Osteocyte (in vitro differentiated cells): ENCODE data around the gene FOXJ3. TPM values are rescaled to one million over a fixed set of nuclear protein-coding genes. Genes with fewer than 3 reads are reported as not detected.

Experiments used
- DNase-seq: peaks from one replicate; pipeline ENCODE4 v3.0.0; 2021; ENCODE audit warnings: mixed read lengths; ENCODE audit not compliant: unreplicated experiment; ENCODE audit errors: extremely low spot score
- H3K27ac Mint-ChIP-seq: one replicate; pipeline ENCODE4 v1.8.0; 2021; ENCODE audit warnings: mild to moderate bottlenecking, mixed read lengths; ENCODE audit not compliant: unreplicated experiment
- H3K27me3 Mint-ChIP-seq: one replicate; pipeline ENCODE4 v1.8.0; 2021; ENCODE audit warnings: mixed read lengths; ENCODE audit not compliant: unreplicated experiment
- H3K36me3 Mint-ChIP-seq: one replicate; pipeline ENCODE4 v1.8.0; 2021; ENCODE audit warnings: mixed read lengths; ENCODE audit not compliant: unreplicated experiment
- H3K4me1 Mint-ChIP-seq: one replicate; pipeline ENCODE4 v1.8.0; 2021; ENCODE audit warnings: mixed read lengths; ENCODE audit not compliant: unreplicated experiment
- H3K4me3 Mint-ChIP-seq: one replicate; pipeline ENCODE4 v1.8.0; 2021; ENCODE audit warnings: mild to moderate bottlenecking, moderate library complexity, mixed read lengths; ENCODE audit not compliant: unreplicated experiment
- H3K9me3 Mint-ChIP-seq: one replicate; pipeline ENCODE4 v1.8.0; 2021; ENCODE audit warnings: mixed read lengths; ENCODE audit not compliant: unreplicated experiment
- total RNA-seq: library from RNA; stranded (reverse); gene quantifications from 2 replicates; pipeline ENCODE4 v1.2.1, GENCODE V29; 2021
- TF ChIP-seq, protein P1 (sequence below): fragments of 200-600 bp; sonication (generic); IDR thresholded peaks from 2 replicates; pipeline ENCODE4 v1.5.0; 2021; ENCODE audit warnings: antibody characterized with exemption, mild to moderate bottlenecking, moderate library complexity

Gene FOXJ3
- total RNA-seq, 1 donor from 2014 or later, result 34.6 TPM

DNA sequence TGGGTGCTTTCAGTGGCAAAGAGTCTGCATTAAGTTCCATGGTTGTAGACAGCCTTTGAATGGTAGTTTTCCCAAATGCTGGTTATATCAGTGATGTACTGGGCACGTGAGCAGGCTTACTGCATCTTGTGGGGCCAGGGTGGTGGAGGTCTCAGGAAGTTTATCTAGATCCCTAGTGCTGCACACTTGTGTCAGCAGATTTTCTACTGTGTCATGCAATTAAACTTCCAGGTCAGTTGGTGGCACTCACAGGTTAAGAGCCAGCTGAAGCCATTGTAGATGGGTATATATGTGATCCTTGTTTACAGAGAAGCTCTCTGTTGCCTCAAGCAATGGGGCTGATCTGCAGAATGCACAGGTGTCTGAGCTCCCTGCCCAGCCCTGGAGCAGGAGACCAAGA lies 33.0 kb downstream of the FOXJ3 start:
- no peak for DNase-seq
- TF ChIP-seq, protein P1, sequence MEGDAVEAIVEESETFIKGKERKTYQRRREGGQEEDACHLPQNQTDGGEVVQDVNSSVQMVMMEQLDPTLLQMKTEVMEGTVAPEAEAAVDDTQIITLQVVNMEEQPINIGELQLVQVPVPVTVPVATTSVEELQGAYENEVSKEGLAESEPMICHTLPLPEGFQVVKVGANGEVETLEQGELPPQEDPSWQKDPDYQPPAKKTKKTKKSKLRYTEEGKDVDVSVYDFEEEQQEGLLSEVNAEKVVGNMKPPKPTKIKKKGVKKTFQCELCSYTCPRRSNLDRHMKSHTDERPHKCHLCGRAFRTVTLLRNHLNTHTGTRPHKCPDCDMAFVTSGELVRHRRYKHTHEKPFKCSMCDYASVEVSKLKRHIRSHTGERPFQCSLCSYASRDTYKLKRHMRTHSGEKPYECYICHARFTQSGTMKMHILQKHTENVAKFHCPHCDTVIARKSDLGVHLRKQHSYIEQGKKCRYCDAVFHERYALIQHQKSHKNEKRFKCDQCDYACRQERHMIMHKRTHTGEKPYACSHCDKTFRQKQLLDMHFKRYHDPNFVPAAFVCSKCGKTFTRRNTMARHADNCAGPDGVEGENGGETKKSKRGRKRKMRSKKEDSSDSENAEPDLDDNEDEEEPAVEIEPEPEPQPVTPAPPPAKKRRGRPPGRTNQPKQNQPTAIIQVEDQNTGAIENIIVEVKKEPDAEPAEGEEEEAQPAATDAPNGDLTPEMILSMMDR, result no peak
- no peak overlapping the region for H3K4me3 Mint-ChIP-seq
- peaks cover 26% of the 10 kb centered on the region for H3K36me3 Mint-ChIP-seq
- no peaks in the 10 kb centered on the region for H3K27me3 Mint-ChIP-seq
- H3K27ac Mint-ChIP-seq, result no peak overlapping the region
- H3K4me1 Mint-ChIP-seq, result no peaks in the 10 kb centered on the region
- H3K9me3 Mint-ChIP-seq, result peaks cover 37% of the 10 kb centered on the region

DNA sequence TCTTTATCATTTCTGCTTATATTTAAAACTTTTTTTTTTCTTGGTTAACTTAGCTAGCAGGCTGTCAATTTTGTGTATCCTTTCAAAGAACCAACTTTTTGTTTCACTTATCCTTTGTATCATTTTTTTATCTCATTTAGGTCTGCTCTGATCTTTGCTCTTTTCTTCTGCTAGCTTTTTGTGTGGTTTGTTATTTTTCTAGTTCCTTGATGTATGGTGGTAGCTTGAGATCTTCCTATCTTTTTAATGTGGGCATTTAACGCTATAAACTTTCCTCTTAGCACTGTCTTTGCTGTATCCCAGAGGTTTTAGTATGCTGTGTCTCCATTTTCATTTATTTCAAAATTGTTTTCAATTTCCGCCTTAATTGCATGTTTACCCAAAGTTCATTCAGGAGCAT lies 36.5 kb downstream of the FOXJ3 start:
- H3K9me3 Mint-ChIP-seq, result peaks cover 28% of the 10 kb centered on the region
- DNase-seq, result no peak
- peaks cover 9% of the 10 kb centered on the region for H3K36me3 Mint-ChIP-seq
- no peak overlapping the region for H3K4me3 Mint-ChIP-seq
- H3K27ac Mint-ChIP-seq, result no peak overlapping the region
- no peaks in the 10 kb centered on the region for H3K27me3 Mint-ChIP-seq
- no peaks in the 10 kb centered on the region for H3K4me1 Mint-ChIP-seq
- TF ChIP-seq, protein P1, result no peak

DNA sequence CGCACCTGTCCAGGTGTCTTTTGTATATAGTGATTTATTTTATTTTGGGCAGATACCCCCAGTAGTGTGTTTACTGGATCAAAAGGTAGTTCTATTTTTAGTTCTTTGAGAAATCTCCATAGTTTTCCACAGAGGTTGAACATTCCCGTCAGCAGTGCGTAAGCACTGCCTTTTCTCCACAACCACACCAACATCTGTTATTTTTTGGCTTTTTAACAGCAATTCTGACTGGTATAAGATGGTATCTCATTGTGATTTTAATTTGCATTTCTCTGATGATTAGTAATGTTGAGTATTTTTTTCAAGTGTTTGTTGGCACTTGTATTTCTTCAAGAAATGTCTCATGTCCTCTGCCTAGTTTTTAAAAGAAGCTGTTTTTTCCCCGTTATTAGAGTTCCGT lies 39.2 kb downstream of the FOXJ3 start:
- Mint-ChIP-seq H3K36me3 (peaks cover 4% of the 10 kb centered on the region), H3K4me3 (no peak overlapping the region), H3K9me3 (peaks cover 20% of the 10 kb centered on the region), H3K4me1 (no peaks in the 10 kb centered on the region), H3K27ac (no peak overlapping the region), H3K27me3 (no peaks in the 10 kb centered on the region)
- no peak for DNase-seq
- TF ChIP-seq, protein P1, result no peak

DNA sequence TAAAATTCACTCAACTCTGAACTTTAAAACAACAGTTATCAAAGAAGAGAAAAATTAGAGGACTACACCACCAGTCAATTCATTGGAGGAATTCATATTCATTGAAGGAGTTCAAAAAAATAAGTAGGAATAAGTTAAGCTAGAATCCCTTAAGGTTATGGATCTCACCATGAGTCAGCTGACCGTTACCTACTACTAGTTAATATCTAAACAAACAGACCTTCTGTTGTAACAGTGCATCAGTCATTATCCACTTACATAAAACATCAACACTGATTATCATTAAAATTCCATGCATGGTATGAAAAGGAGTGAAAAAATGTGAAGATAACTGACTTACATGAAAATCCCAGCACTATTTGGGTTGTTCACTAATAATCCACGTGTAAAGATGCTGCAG lies 44.9 kb downstream of the FOXJ3 start:
- Mint-ChIP-seq H3K36me3 (peaks cover 5% of the 10 kb centered on the region), H3K4me3 (no peak overlapping the region), H3K27ac (no peak overlapping the region), H3K4me1 (peaks cover 8% of the 10 kb centered on the region), H3K9me3 (no peaks in the 10 kb centered on the region), H3K27me3 (no peaks in the 10 kb centered on the region)
- DNase-seq, result no peak
- TF ChIP-seq, protein P1, result no peak

DNA sequence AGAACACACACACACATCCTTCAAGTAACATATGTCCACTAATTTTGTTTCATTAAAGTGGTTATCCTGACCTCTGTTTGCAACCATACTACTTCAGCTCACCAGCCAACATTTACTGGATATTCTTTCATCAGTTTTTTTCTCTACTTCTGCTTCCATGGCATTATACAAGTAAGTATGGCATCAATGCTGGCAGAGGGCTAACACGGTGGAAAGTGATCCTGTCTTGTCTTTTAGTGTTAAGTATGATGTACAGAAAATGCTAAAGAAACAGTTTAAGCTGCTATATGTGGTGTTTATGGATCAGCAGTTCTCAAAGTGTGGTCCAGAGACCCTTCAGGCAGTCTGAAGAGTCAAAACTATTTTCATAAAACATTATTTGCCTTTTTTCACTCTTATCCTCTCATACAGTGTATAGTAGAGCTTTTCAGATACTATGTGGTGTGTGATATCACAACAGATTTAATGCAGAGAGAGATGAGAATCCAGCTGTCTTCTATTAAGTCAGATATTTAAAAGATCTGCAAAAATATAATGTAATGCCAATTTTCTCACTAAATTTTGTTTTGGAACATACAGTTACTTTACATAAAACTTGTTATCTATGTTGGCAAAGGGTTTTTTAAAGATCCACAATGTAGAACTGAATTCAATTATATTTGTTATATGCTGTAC lies 46.6 kb downstream of the FOXJ3 start:
- TF ChIP-seq, protein P1, result no peak
- no peak overlapping the region for H3K4me3 Mint-ChIP-seq
- no peak overlapping the region for H3K27ac Mint-ChIP-seq
- DNase-seq, result no peak
- peaks cover 8% of the 10 kb centered on the region for H3K4me1 Mint-ChIP-seq
- no peaks in the 10 kb centered on the region for H3K9me3 Mint-ChIP-seq
- peaks cover 5% of the 10 kb centered on the region for H3K36me3 Mint-ChIP-seq
- no peaks in the 10 kb centered on the region for H3K27me3 Mint-ChIP-seq
